T-helper 2 cell treated with Interferon-gamma antibody and Interleukin-4, amounts not matched to agents 5 μg/mL and 100 μg/mL, for 36 hours (primary cell): ENCODE measurements around the gene ARMC9.

Source experiments
- DNase-seq: peaks from one replicate; pipeline ENCODE4 v3.0.0; 2021; ENCODE audit warnings: low spot score
- H3K27ac Mint-ChIP-seq: one replicate; pipeline ENCODE4 v1.8.0; 2021; ENCODE audit warnings: mild to moderate bottlenecking, mixed read lengths
- H3K27me3 Mint-ChIP-seq: one replicate; pipeline ENCODE4 v1.8.0; 2021; ENCODE audit warnings: low read depth, mixed read lengths
- H3K36me3 Mint-ChIP-seq: one replicate; pipeline ENCODE4 v1.8.0; 2021; ENCODE audit warnings: low read depth, mixed read lengths
- H3K4me1 Mint-ChIP-seq: one replicate; pipeline ENCODE4 v1.8.0; 2021; ENCODE audit warnings: low read depth, mixed read lengths
- H3K4me3 Mint-ChIP-seq: one replicate; pipeline ENCODE4 v1.8.0; 2022; ENCODE audit warnings: mild to moderate bottlenecking, moderate library complexity, mixed read lengths
- H3K9me3 Mint-ChIP-seq: one replicate; pipeline ENCODE4 v1.8.0; 2021; ENCODE audit warnings: mixed read lengths

The ARMC9 gene

DNA sequence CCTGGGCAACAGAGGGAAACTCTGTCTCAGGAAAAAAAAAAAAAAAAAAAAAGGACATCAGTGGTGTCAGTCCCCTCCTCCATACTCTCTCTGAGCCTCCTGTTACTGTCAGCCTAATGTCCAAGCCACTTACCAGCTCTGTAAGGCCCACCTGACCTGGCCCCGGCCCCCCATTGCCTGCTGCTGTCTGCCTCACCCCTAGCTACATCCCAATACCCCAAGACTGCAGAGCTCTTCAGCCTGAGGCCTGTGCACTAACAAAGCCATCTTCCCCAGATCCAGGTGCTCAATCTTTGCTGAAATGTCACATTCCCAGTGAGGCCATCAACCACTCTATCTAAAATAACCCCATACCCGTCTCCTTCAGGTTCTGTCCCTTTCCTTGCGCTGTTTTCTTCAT is 5.7 kb downstream of the ARMC9 start:
- no peak for DNase-seq
- H3K4me3 Mint-ChIP-seq, result no peak overlapping the region
- H3K27me3 Mint-ChIP-seq, result peaks cover 16% of the 10 kb centered on the region
- no peaks in the 10 kb centered on the region for H3K36me3 Mint-ChIP-seq
- H3K4me1 Mint-ChIP-seq, result peaks cover 4% of the 10 kb centered on the region
- no peak overlapping the region for H3K27ac Mint-ChIP-seq
- no peaks in the 10 kb centered on the region for H3K9me3 Mint-ChIP-seq

- Mint-ChIP-seq H3K9me3 (no peaks in the 10 kb centered on the region), H3K27me3 (peaks cover 15% of the 10 kb centered on the region), H3K4me3 (no peak overlapping the region), H3K36me3 (no peaks in the 10 kb centered on the region), H3K27ac (no peak overlapping the region), H3K4me1 (peaks cover 2% of the 10 kb centered on the region)
- no peak for DNase-seq
Observed at GRCh38 chr2:231204581-231204980, 6.2 kb downstream of the ARMC9 start.

DNA sequence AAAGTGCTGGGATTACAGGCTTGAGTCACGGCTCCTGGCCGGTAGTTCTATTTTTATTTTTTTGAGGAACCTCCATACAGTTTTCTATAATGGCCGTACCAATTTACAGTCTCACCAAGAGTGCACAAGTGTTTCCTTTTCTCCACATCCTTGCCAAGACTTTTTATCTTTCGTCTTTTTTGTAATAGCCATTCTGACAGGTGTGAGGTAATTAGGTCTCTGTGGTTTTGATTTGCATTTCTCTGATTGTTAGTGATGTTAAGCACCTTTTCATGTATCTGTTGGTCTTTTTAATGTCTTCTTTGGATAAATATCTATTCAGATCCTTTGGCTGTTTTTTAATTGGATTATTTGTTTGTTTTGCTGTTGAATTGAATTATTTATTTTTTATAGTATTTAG is 9.3 kb downstream of the ARMC9 start:
- peaks cover 2% of the 10 kb centered on the region for H3K27me3 Mint-ChIP-seq
- H3K4me1 Mint-ChIP-seq, result peaks cover 2% of the 10 kb centered on the region
- no peak overlapping the region for H3K4me3 Mint-ChIP-seq
- no peak overlapping the region for H3K27ac Mint-ChIP-seq
- H3K36me3 Mint-ChIP-seq, result no peaks in the 10 kb centered on the region
- no peak for DNase-seq
- H3K9me3 Mint-ChIP-seq, result no peaks in the 10 kb centered on the region

DNA sequence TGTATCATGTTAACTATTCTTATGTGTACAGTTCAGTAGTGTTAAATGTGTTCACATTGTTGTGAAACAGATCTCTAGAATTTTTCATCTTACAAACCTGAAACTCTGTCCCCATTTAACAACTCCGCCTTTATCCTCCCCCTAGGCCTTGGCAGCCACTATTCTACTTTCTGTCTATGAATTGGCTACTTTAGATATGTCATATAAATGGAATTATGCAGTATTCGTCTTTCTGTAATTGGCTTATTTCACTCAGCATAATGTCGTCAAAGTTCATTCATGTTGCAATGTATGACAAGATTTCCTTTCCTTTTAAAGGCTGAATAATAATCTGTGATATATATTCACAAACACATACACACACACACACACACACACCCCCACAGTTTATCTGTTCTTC is 12.4 kb downstream of the ARMC9 start:
- H3K4me1 Mint-ChIP-seq, result peaks cover 2% of the 10 kb centered on the region
- no peak overlapping the region for H3K4me3 Mint-ChIP-seq
- no peak for DNase-seq
- H3K9me3 Mint-ChIP-seq, result no peaks in the 10 kb centered on the region
- no peaks in the 10 kb centered on the region for H3K27me3 Mint-ChIP-seq
- no peaks in the 10 kb centered on the region for H3K36me3 Mint-ChIP-seq
- H3K27ac Mint-ChIP-seq, result no peak overlapping the region

GRCh38 chr2:231211486-231211885 is 13.1 kb downstream of the ARMC9 start:
- H3K4me3 Mint-ChIP-seq, result no peak overlapping the region
- no peak for DNase-seq
- no peaks in the 10 kb centered on the region for H3K36me3 Mint-ChIP-seq
- H3K27ac Mint-ChIP-seq, result no peak overlapping the region
- H3K9me3 Mint-ChIP-seq, result no peaks in the 10 kb centered on the region
- no peaks in the 10 kb centered on the region for H3K27me3 Mint-ChIP-seq
- H3K4me1 Mint-ChIP-seq, result peaks cover 2% of the 10 kb centered on the region

DNA sequence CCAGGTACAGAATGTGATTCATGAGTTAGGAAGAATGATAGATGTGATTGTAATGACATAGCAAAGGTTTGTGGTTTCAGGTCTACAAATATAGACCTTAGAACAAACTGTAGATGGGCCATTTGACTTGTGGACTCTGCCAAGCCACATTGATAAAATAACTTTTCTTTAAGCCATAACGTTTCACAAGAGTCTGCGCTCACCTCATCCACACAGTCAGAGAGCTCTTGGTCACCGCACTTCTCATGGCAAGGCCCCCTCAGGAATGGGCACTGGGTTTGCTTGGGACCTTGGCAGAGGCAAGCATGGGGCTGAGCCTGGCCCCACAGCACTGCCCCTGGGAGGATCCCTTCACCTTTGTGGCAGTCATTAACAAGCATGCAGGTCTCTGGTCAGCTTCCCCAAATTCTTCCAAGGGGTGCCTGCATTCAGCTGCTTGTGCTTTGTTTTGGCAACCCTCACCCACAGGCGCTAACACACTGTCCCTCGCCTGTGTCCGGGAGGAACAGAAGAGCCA is 14.0 kb downstream of the ARMC9 start:
- Mint-ChIP-seq H3K27me3 (no peaks in the 10 kb centered on the region), H3K36me3 (no peaks in the 10 kb centered on the region), H3K4me3 (no peak overlapping the region), H3K9me3 (no peaks in the 10 kb centered on the region), H3K27ac (no peak overlapping the region), H3K4me1 (peaks cover 2% of the 10 kb centered on the region)
- DNase-seq, result no peak

- no peaks in the 10 kb centered on the region for H3K27me3 Mint-ChIP-seq
- H3K27ac Mint-ChIP-seq, result no peak overlapping the region
- DNase-seq, result no peak
- H3K4me3 Mint-ChIP-seq, result no peak overlapping the region
- H3K4me1 Mint-ChIP-seq, result no peaks in the 10 kb centered on the region
- H3K9me3 Mint-ChIP-seq, result no peaks in the 10 kb centered on the region
- no peaks in the 10 kb centered on the region for H3K36me3 Mint-ChIP-seq
Observed at GRCh38 chr2:231213931-231214642, 15.7 kb downstream of the ARMC9 start.

GRCh38 chr2:231218366-231218765 is 19.9 kb downstream of the ARMC9 start:
- DNase-seq, result no peak
- Mint-ChIP-seq H3K27ac (no peak overlapping the region), H3K4me3 (no peak overlapping the region), H3K9me3 (no peaks in the 10 kb centered on the region), H3K4me1 (peaks cover 7% of the 10 kb centered on the region), H3K27me3 (no peaks in the 10 kb centered on the region), H3K36me3 (no peaks in the 10 kb centered on the region)

- Mint-ChIP-seq H3K27ac (no peak overlapping the region), H3K4me1 (peaks cover 7% of the 10 kb centered on the region), H3K9me3 (no peaks in the 10 kb centered on the region), H3K36me3 (no peaks in the 10 kb centered on the region), H3K27me3 (no peaks in the 10 kb centered on the region), H3K4me3 (no peak overlapping the region)
- DNase-seq, result no peak
Observed at GRCh38 chr2:231219289-231219688, 20.9 kb downstream of the ARMC9 start.

DNA sequence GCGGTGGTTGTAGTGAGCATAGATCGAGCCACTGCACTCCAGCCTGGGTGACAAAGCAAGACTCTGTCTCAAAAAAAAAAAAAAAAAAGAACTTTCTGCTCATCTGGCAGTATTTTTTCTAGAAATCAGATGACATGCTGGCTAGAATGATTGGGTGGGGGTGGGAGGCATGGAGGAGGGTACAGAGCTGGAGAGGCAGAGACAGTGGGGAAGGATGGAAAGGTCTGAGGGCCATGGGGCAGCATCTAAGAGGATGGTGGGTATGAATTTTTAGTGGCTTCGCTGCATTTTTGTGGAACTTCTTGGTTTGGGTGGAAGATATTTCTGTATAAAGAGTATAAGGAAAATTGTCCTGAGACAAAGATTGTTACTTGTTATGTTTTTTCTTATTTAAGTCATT is 23.3 kb downstream of the ARMC9 start:
- H3K4me1 Mint-ChIP-seq, result peaks cover 7% of the 10 kb centered on the region

GRCh38 chr2:231222318-231223000 is 24.0 kb downstream of the ARMC9 start:
- Mint-ChIP-seq H3K27ac (no peak overlapping the region), H3K27me3 (no peaks in the 10 kb centered on the region), H3K36me3 (no peaks in the 10 kb centered on the region), H3K4me3 (no peak overlapping the region), H3K4me1 (peaks cover 7% of the 10 kb centered on the region), H3K9me3 (no peaks in the 10 kb centered on the region)
- no peak for DNase-seq

More for the DNA sequence above, 23.3 kb downstream of the ARMC9 start:
- H3K27ac Mint-ChIP-seq, result no peak overlapping the region
- DNase-seq, result no peak
- H3K36me3 Mint-ChIP-seq, result no peaks in the 10 kb centered on the region
- H3K27me3 Mint-ChIP-seq, result no peaks in the 10 kb centered on the region
- no peak overlapping the region for H3K4me3 Mint-ChIP-seq
- H3K9me3 Mint-ChIP-seq, result no peaks in the 10 kb centered on the region

GRCh38 chr2:231223001-231223375 is 24.6 kb downstream of the ARMC9 start:
- H3K27ac Mint-ChIP-seq, result no peak overlapping the region
- no peaks in the 10 kb centered on the region for H3K9me3 Mint-ChIP-seq
- no peaks in the 10 kb centered on the region for H3K27me3 Mint-ChIP-seq
- H3K4me1 Mint-ChIP-seq, result peaks cover 7% of the 10 kb centered on the region
- DNase-seq, result no peak
- H3K36me3 Mint-ChIP-seq, result no peaks in the 10 kb centered on the region
- no peak overlapping the region for H3K4me3 Mint-ChIP-seq

DNA sequence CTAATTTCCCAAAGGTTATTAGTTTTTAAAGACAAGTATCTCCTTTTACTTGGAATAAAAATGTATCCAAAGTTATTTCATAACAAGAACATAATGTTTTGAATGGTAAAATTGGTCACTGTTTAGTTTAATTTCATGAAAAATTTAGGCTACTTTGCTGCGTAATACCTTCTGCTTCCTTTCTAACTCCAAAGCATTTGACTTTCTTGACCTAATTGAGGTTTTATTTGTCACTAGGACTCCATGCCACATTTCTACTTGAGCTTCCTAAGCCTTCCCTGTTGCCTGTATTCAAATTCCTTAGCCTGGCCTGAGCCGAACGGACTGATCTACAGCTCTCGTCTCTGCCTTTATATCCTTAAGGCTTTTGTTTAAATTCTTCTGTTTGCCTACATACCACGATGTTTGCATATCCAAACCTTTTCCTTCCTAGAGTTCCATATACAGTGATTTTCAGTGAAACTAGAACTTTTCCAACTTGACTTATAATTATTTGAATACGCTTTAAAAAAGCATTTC is 25.1 kb downstream of the ARMC9 start:
- Mint-ChIP-seq H3K4me1 (peaks cover 7% of the 10 kb centered on the region), H3K4me3 (no peak overlapping the region), H3K27me3 (no peaks in the 10 kb centered on the region), H3K36me3 (no peaks in the 10 kb centered on the region), H3K27ac (no peak overlapping the region), H3K9me3 (no peaks in the 10 kb centered on the region)
- no peak for DNase-seq

- no peaks in the 10 kb centered on the region for H3K27me3 Mint-ChIP-seq
- H3K4me3 Mint-ChIP-seq, result no peak overlapping the region
- H3K4me1 Mint-ChIP-seq, result no peaks in the 10 kb centered on the region
- no peaks in the 10 kb centered on the region for H3K36me3 Mint-ChIP-seq
- H3K27ac Mint-ChIP-seq, result no peak overlapping the region
- H3K9me3 Mint-ChIP-seq, result no peaks in the 10 kb centered on the region
- DNase-seq, result peak; percentile 43
Observed at GRCh38 chr2:231227310-231228162, 29.1 kb downstream of the ARMC9 start.
